ENCODE measurements around the gene ETNPPL. TPM values are rescaled to one million over a fixed set of nuclear protein-coding genes. Genes with fewer than 3 reads are reported as not detected.

The ETNPPL gene
- total and polyA plus RNA-seq, 9 donors: 0.12 to 0.37 TPM; not detected in 7

Other genes starting within 250 kb of the ETNPPL start
- 3,688 TPM for gene RPL34, start 142.5 kb downstream of the ETNPPL start, total RNA-seq
- 1,000 to 10,000 TPM; 1,779 to 2,624 (median 2,108) TPM for gene RPL34, start 142.5 kb downstream of the ETNPPL start, polyA plus RNA-seq (ENCODE audit: insufficient read depth in 1 of 8, insufficient read length in 8 of 8, low replicate concordance in 1 of 8)
- 167 TPM for gene OSTC, start 112.5 kb downstream of the ETNPPL start, total RNA-seq
- 100 to 1,000 TPM; 150 to 197 (median 167) TPM for gene OSTC, start 112.5 kb downstream of the ETNPPL start, polyA plus RNA-seq (ENCODE audit: insufficient read depth in 1 of 8, insufficient read length in 8 of 8, low replicate concordance in 1 of 8)

Measured in muscle of leg (tissue), 9 donors.